ENCODE measurements around the gene PNMA8A. TPM values are rescaled to one million over a fixed set of nuclear protein-coding genes. Genes with fewer than 3 reads are reported as not detected.

The PNMA8A gene
- total and polyA plus RNA-seq, 2 of the 8 experiments (the other 6 are each of a cell fraction or from before 2014, with no cell fraction given) = 10.0 to 22.8 TPM

DNA sequence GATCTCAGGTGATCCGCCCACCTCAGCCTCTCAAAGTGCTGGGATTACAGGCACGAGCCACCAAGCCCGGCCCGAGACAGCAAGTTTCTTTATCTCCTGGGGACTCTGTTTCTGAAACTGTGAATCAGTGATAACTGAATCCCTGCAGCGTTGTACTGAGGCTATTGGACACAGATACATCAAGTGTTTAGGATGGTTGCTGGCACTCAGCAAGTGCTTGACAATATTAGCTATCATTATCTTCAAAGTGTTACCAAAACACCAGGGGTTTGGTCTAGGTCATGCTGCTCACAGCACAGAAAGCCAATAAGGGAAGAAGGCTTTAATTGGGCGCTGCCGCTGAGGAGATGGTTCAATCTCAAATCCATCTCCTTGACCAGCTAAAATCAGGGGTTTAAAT lies 22.1 kb downstream of the PNMA8A start:
- H3K4ac ChIP-seq (replicated peaks; ENCODE audit: insufficient read length, low read depth, low read length) = no peak overlapping the region
- H2AK5ac ChIP-seq (ENCODE audit: low read depth, low read length) = no peak overlapping the region
- H2BK20ac ChIP-seq (ENCODE audit: low read length) = no peak overlapping the region
- H3K79me1 ChIP-seq (ENCODE audit: low read depth, low read length) = no peaks in the 10 kb centered on the region
- H2BK15ac ChIP-seq (ENCODE audit: low read length) = no peak overlapping the region
- H3K4me2 ChIP-seq (ENCODE audit: insufficient read depth in 1 of 2, low read depth in 2 of 2, low read length in 2 of 2) = no peak overlapping the region
- H4K20me1 ChIP-seq (replicated peaks in 1 of 2; ENCODE audit: control insufficient read depth in 1 of 2, insufficient read depth in 2 of 2, low read length in 2 of 2) = no peaks in the 10 kb centered on the region
- no peak for FAIRE-seq
- H4K8ac ChIP-seq (ENCODE audit: extremely low read depth, insufficient read depth, low read length) = no peak overlapping the region
- H3K27me3 ChIP-seq (replicated peaks in 1 of 4; ENCODE audit: control insufficient read depth in 3 of 4, extremely low read depth in 1 of 4, insufficient read depth in 3 of 4, low read length in 3 of 4) = no peaks in the 10 kb centered on the region
- no peaks in the 10 kb centered on the region for H3K36me3 ChIP-seq (ENCODE audit: control insufficient read depth in 2 of 4, insufficient read depth in 4 of 4, low read length in 3 of 4)
- H4K5ac ChIP-seq (ENCODE audit: insufficient read length, low read depth, low read length) = no peak overlapping the region
- H3K79me2 ChIP-seq (ENCODE audit: control insufficient read depth in 1 of 2, insufficient read depth in 2 of 2, low read length in 2 of 2) = no peaks in the 10 kb centered on the region
- no peak overlapping the region for H2BK120ac ChIP-seq (replicated peaks; ENCODE audit: low read depth, low read length)
- H4K91ac ChIP-seq (replicated peaks; ENCODE audit: insufficient read length, low read length) = no peak overlapping the region
- no peak overlapping the region for H3K14ac ChIP-seq (ENCODE audit: insufficient read length)
- H3K23ac ChIP-seq (ENCODE audit: insufficient read length) = no peak overlapping the region
- POLR2A ChIA-PET (ENCODE audit: partially characterized antibody) = no interaction called here
- H2AFZ ChIP-seq (ENCODE audit: low read length) = no peak overlapping the region
- H3K4me3 ChIP-seq (ENCODE audit: extremely low read depth in 1 of 4, insufficient read depth in 2 of 4, low read depth in 3 of 4, low read length in 4 of 4) = no peak overlapping the region
- H3K23me2 ChIP-seq (ENCODE audit: low read depth, low read length) = no peaks in the 10 kb centered on the region
- H3K56ac ChIP-seq (replicated peaks; ENCODE audit: insufficient read length, low read depth, low read length) = no peak overlapping the region
- H3K27ac ChIP-seq (ENCODE audit: low read depth, low read length) = no peak overlapping the region
- CTCF ChIA-PET (ENCODE audit: partially characterized antibody) = interaction anchor here (0.8 to 5.5 kb wide), 2 partner anchors 11 to 17 kb away, joined by 3 to 20 read pairs; no protein-coding TSS in a partner anchor
- no peak overlapping the region for H3K18ac ChIP-seq (ENCODE audit: extremely low read depth, low read length)
- no peak overlapping the region for H3K9ac ChIP-seq (replicated peaks in 1 of 4; ENCODE audit: extremely low read depth in 1 of 4, low read depth in 3 of 4, low read length in 3 of 4)
- WGBS, 2 experiments (ENCODE audit: extremely low coverage in 1 of 2, insufficient coverage in 1 of 2, insufficient read length in 1 of 2, insufficient replicate concordance in 2 of 2, low coverage in 1 of 2, low lambda C conversion rate in 2 of 2, missing lambda C conversion rate in 1 of 2) = 65% methylated on average over 6 of the region's 7 CpGs; no CpG with 5 or more reads in 1 of the 2 experiments
- H2BK5ac ChIP-seq (ENCODE audit: low read depth, low read length) = no peak overlapping the region
- no peaks in the 10 kb centered on the region for H3K9me3 ChIP-seq (ENCODE audit: insufficient read depth in 2 of 2, low read depth in 1 of 2, low read length in 1 of 2)
- no peak overlapping the region for H2BK12ac ChIP-seq (ENCODE audit: low read depth, low read length)
- H3K4me1 ChIP-seq (replicated peaks in 1 of 4; ENCODE audit: control insufficient read depth in 3 of 4, insufficient read depth in 4 of 4, low read length in 3 of 4) = no peaks in the 10 kb centered on the region
- DNase-seq (ENCODE audit: low read depth in 1 of 2, low spot score in 2 of 2) = no peak
- TF ChIP-seq SIX5 (IDR thresholded peaks at IDR 0.05; ENCODE audit: low read depth, low read length) (no peak), SIRT6 (IDR thresholded peaks at IDR 0.05; ENCODE audit: low read length) (no peak), BACH1 (IDR thresholded peaks at IDR 0.05; ENCODE audit: low read length) (no peak), NRF1 (IDR thresholded peaks at IDR 0.05; ENCODE audit: low read depth, low read length) (no peak), FOSL1 (IDR thresholded peaks at IDR 0.05; ENCODE audit: insufficient read depth, low read depth, low read length) (no peak), HDAC2 (IDR thresholded peaks at IDR 0.05; ENCODE audit: borderline replicate concordance in 1 of 2, low read depth in 2 of 2, low read length in 2 of 2) (no peak), CEBPB (IDR thresholded peaks at IDR 0.05; ENCODE audit: low read depth, low read length) (no peak), RBBP5 (IDR thresholded peaks at IDR 0.05; ENCODE audit: borderline replicate concordance, low read depth, low read length) (no peak), CBX8 (IDR thresholded peaks at IDR 0.05; ENCODE audit: borderline replicate concordance, low read depth, low read length) (no peak), TAF1 (IDR thresholded peaks at IDR 0.05; ENCODE audit: low read depth, low read length) (no peak), SUZ12 (IDR thresholded peaks at IDR 0.05; ENCODE audit: low read length) (no peak), TBP (IDR thresholded peaks at IDR 0.05; ENCODE audit: low read depth, low read length) (no peak)

Data from H1 (cell line).